MCF 10A (cell line): ENCODE data around the gene SMTNL2. TPM values are rescaled to one million over a fixed set of nuclear protein-coding genes. Genes with fewer than 3 reads are reported as not detected.

Experiments
- BruUV-seq: library from RNA; stranded (reverse); fragments of 400-500 nt; replicated peaks from 2 replicates; lab custom pipeline; 2021; lab: Mats Ljungman, UMichigan
- CTCF ChIA-PET: fragments of 300-600 bp; sonication (Branson Sonifier 250); formaldehyde crosslinking; extraction: SDS; loops from one replicate; lab custom pipeline; 2021; ENCODE audit warnings: antibody characterized with exemption, inconsistent platforms; lab: Yijun Ruan, JAX
- POLR2A ChIA-PET: fragments of 300-600, 350-650 bp; sonication (Branson Sonifier 250); formaldehyde crosslinking; extraction: SDS; loops from one replicate; lab custom pipeline; 2020; ENCODE audit warnings: antibody characterized with exemption, inconsistent platforms; lab: Yijun Ruan, JAX
- DNase-seq: peaks from one replicate; pipeline ENCODE4 v3.0.0-alpha.2; 2018; ENCODE audit not compliant: unreplicated experiment
- H3K27ac Mint-ChIP-seq: one replicate; pipeline ENCODE4 v1.8.0; 2022; ENCODE audit warnings: mild to moderate bottlenecking, low read depth, mixed read lengths; ENCODE audit not compliant: unreplicated experiment
- H3K27me3 Mint-ChIP-seq: one replicate; pipeline ENCODE4 v1.8.0; 2022; ENCODE audit warnings: mixed read lengths; ENCODE audit not compliant: insufficient read depth, unreplicated experiment
- H3K36me3 Mint-ChIP-seq: one replicate; pipeline ENCODE4 v1.8.0; 2022; ENCODE audit warnings: mild to moderate bottlenecking, moderate library complexity, mixed read lengths; ENCODE audit not compliant: insufficient read depth, unreplicated experiment
- H3K4me1 Mint-ChIP-seq: one replicate; pipeline ENCODE4 v1.8.0; 2022; ENCODE audit warnings: mixed read lengths; ENCODE audit not compliant: insufficient read depth, unreplicated experiment
- H3K4me3 Mint-ChIP-seq: one replicate; pipeline ENCODE4 v1.8.0; 2022; ENCODE audit warnings: mild to moderate bottlenecking, moderate library complexity, mixed read lengths; ENCODE audit not compliant: unreplicated experiment
- H3K9me3 Mint-ChIP-seq: one replicate; pipeline ENCODE4 v1.8.0; 2022; ENCODE audit warnings: mixed read lengths; ENCODE audit not compliant: unreplicated experiment
- CTCF ChIP-seq: fragments of 200-600 bp; IDR thresholded peaks from one replicate; pipeline ENCODE4 v1.8.0; 2022; ENCODE audit warnings: antibody characterized with exemption, mild to moderate bottlenecking; ENCODE audit not compliant: unreplicated experiment
- intact Hi-C: fragments of 100-400 bp; cut with micrococcal nuclease; formaldehyde crosslinking; loops from 2 replicates; pipeline ENCODE4 v1.14.1; 2022
- total RNA-seq: library from RNA; stranded (reverse); gene quantifications from 2 replicates; pipeline ENCODE4 v1.2.3, GENCODE V29; 2022

SMTNL2 gene
- total RNA-seq, 1 experiment from 2014 or later: not detected

GRCh38 chr17:4607773-4608187 is 23.5 kb downstream of the SMTNL2 start:
- CTCF ChIA-PET: interaction anchor here (2.1 kb wide), 1 partner anchor 41 kb away, joined by 10 read pairs; no protein-coding TSS in a partner anchor
- no peak overlapping the region for H3K4me3 Mint-ChIP-seq
- TF ChIP-seq CTCF: no peak
- H3K36me3 Mint-ChIP-seq: no peaks in the 10 kb centered on the region
- no peak for DNase-seq
- peaks cover 42% of the 10 kb centered on the region for H3K27me3 Mint-ChIP-seq
- intact Hi-C loops: no loop called here
- H3K4me1 Mint-ChIP-seq: no peaks in the 10 kb centered on the region
- no TSS peak for BruUV-seq
- POLR2A ChIA-PET: no interaction called here
- H3K27ac Mint-ChIP-seq: no peak overlapping the region
- H3K9me3 Mint-ChIP-seq: no peaks in the 10 kb centered on the region

GRCh38 chr17:4609761-4610160 is 25.4 kb downstream of the SMTNL2 start:
- no peaks in the 10 kb centered on the region for H3K4me1 Mint-ChIP-seq
- no peak overlapping the region for H3K27ac Mint-ChIP-seq
- H3K4me3 Mint-ChIP-seq: no peak overlapping the region
- peaks cover 48% of the 10 kb centered on the region for H3K27me3 Mint-ChIP-seq
- ChIA-PET POLR2A (interaction anchor here (1.3 kb wide), 1 partner anchor 13 kb away, joined by 4 read pairs; no protein-coding TSS in a partner anchor), CTCF (interaction anchor here (1.5 to 2.0 kb wide), 2 partner anchors 16 to 43 kb away, joined by 5 to 7 read pairs; no protein-coding TSS in a partner anchor)
- no TSS peak for BruUV-seq
- intact Hi-C loops: no loop called here
- no peaks in the 10 kb centered on the region for H3K36me3 Mint-ChIP-seq
- no peaks in the 10 kb centered on the region for H3K9me3 Mint-ChIP-seq
- TF ChIP-seq CTCF: no peak
- no peak for DNase-seq

- TF ChIP-seq CTCF: no peak
- no peaks in the 10 kb centered on the region for H3K9me3 Mint-ChIP-seq
- intact Hi-C loops: no loop called here
- H3K4me3 Mint-ChIP-seq: no peak overlapping the region
- H3K27me3 Mint-ChIP-seq: peaks cover 49% of the 10 kb centered on the region
- no peaks in the 10 kb centered on the region for H3K4me1 Mint-ChIP-seq
- POLR2A ChIA-PET: interaction anchor here (1.3 kb wide), 1 partner anchor 12 kb away, joined by 4 read pairs; no protein-coding TSS in a partner anchor
- no peak for DNase-seq
- no peaks in the 10 kb centered on the region for H3K36me3 Mint-ChIP-seq
- BruUV-seq: no TSS peak
- no peak overlapping the region for H3K27ac Mint-ChIP-seq
- CTCF ChIA-PET: interaction anchor here (1.5 to 2.0 kb wide), 2 partner anchors 15 to 43 kb away, joined by 5 to 7 read pairs; no protein-coding TSS in a partner anchor
Observed at GRCh38 chr17:4610162-4610561, 25.8 kb downstream of the SMTNL2 start.

- Mint-ChIP-seq H3K4me1 (no peaks in the 10 kb centered on the region), H3K27me3 (peaks cover 54% of the 10 kb centered on the region), H3K9me3 (no peaks in the 10 kb centered on the region), H3K27ac (no peak overlapping the region), H3K4me3 (no peak overlapping the region), H3K36me3 (no peaks in the 10 kb centered on the region)
- intact Hi-C loops: no loop called here
- POLR2A ChIA-PET: interaction anchor here (1.3 kb wide), 1 partner anchor 12 kb away, joined by 4 read pairs; no protein-coding TSS in a partner anchor
- TF ChIP-seq CTCF: no peak
- CTCF ChIA-PET: interaction anchor here (1.5 to 2.0 kb wide), 2 partner anchors 15 to 44 kb away, joined by 5 to 7 read pairs; no protein-coding TSS in a partner anchor
- no TSS peak for BruUV-seq
- DNase-seq: no peak
Observed at GRCh38 chr17:4610656-4611055, 26.3 kb downstream of the SMTNL2 start.
